Measurements from ENCODE around the gene B2M.
A peak's percentile ranks its signal among the peaks of the same experiment; 100 is the strongest.
"Not testable (repeated sequence)": the region's sequence is repeated elsewhere in the genome, so short reads cannot be mapped to it uniquely, and the experiment has no call there.

B2M gene

GRCh38 chr15:44711096-44711742, at the start of gene B2M, which contains the start of gene PATL2:
Gene B2M (plus strand): TSS chr15:44711517. CDS start chr15:44711547, 30 bp downstream.
Gene PATL2 (minus strand): TSS chr15:44711323. CDS start chr15:44676490, 34,833 bp downstream.
- peak; percentile 88 to 93 for DNase-seq (ENCODE audit: low read depth in 2 of 2)

- no peak for DNase-seq (ENCODE audit: low read depth in 2 of 2)
Measured at GRCh38 chr15:44661576-44661975, 49.7 kb upstream of the B2M start.

GRCh38 chr15:44662478-44663409, 48.6 kb upstream of the B2M start:
- DNase-seq (ENCODE audit: low read depth in 2 of 2), result peak; percentile 59 to 75

- peak; percentile 94 to 96 for DNase-seq (ENCODE audit: low read depth in 2 of 2)
Measured at GRCh38 chr15:44663410-44664308, 47.7 kb upstream of the B2M start, which contains the start of gene SPG11. Gene SPG11 (minus strand): TSS chr15:44663662. CDS start chr15:44663647, 15 bp downstream.

- no peak for DNase-seq (ENCODE audit: low read depth in 2 of 2)
Measured at GRCh38 chr15:44666210-44667038, 44.9 kb upstream of the B2M start.

GRCh38 chr15:44667039-44667360, 44.3 kb upstream of the B2M start:
- no peak for DNase-seq (ENCODE audit: low read depth in 2 of 2)

GRCh38 chr15:44668921-44669320, 42.4 kb upstream of the B2M start:
- no peak for DNase-seq (ENCODE audit: low read depth in 2 of 2)

GRCh38 chr15:44670087-44670950, 41.0 kb upstream of the B2M start:
- no peak for DNase-seq (ENCODE audit: low read depth in 2 of 2)

- no peak for DNase-seq (ENCODE audit: low read depth in 2 of 2)
Measured at GRCh38 chr15:44673639-44674038, 37.7 kb upstream of the B2M start.

GRCh38 chr15:44675911-44676310, 35.4 kb upstream of the B2M start:
- DNase-seq (ENCODE audit: low read depth in 2 of 2), result no peak

- DNase-seq (ENCODE audit: low read depth in 2 of 2), result no peak
Measured at GRCh38 chr15:44676676-44677075, 34.6 kb upstream of the B2M start.

GRCh38 chr15:44682211-44682610, 29.1 kb upstream of the B2M start:
- DNase-seq (ENCODE audit: low read depth in 2 of 2), result no peak

- DNase-seq (ENCODE audit: low read depth in 2 of 2), result peak; percentile 41 to 59
Measured at GRCh38 chr15:44682809-44683682, 28.3 kb upstream of the B2M start.

GRCh38 chr15:44689318-44689717, 22.0 kb upstream of the B2M start:
- DNase-seq (ENCODE audit: low read depth in 2 of 2), result not testable (repeated sequence)

- not testable (repeated sequence) for DNase-seq (ENCODE audit: low read depth in 2 of 2)
Measured at GRCh38 chr15:44690245-44690644, 21.1 kb upstream of the B2M start.

GRCh38 chr15:44692659-44693058, 18.7 kb upstream of the B2M start:
- DNase-seq (ENCODE audit: low read depth in 2 of 2), result no peak

GRCh38 chr15:44694416-44694815, 16.9 kb upstream of the B2M start:
- no peak for DNase-seq (ENCODE audit: low read depth in 2 of 2)

GRCh38 chr15:44695294-44695693, 16.0 kb upstream of the B2M start:
- no peak for DNase-seq (ENCODE audit: low read depth in 2 of 2)

- DNase-seq (ENCODE audit: low read depth in 2 of 2), result no peak
Measured at GRCh38 chr15:44697014-44697413, 14.3 kb upstream of the B2M start.
